H1 (cell line): ENCODE results near the gene KIF5C. TPM values are rescaled to one million over a fixed set of nuclear protein-coding genes. Genes with fewer than 3 reads are reported as not detected.

Experiments used
- CTCF ChIA-PET: fragments of 300-600 bp; sonication (Branson Sonifier 250); formaldehyde crosslinking; loops from one replicate; lab custom pipeline; 2021; ENCODE audit not compliant: partially characterized antibody; lab: Charles Lee
- POLR2A ChIA-PET: fragments of 300-600 bp; sonication (Branson Sonifier 250); formaldehyde crosslinking; loops from one replicate; lab custom pipeline; 2021; ENCODE audit warnings: inconsistent platforms; ENCODE audit not compliant: partially characterized antibody; lab: Charles Lee
- DNase-seq, 2 experiments: peaks; one replicate each; pipeline versions ENCODE4 v3.0.0 to v3.0.0-alpha.2; 2010 to 2022; ENCODE audit warnings: low spot score in 2 of 2, low read depth in 1 of 2, mixed read lengths in 1 of 2
- FAIRE-seq: peaks from 2 replicates; lab custom pipeline; 2011; peaks lifted over from hg19 to GRCh38; lab: Jason Lieb, UNC
- H2AFZ ChIP-seq: 2 replicates; pipeline ENCODE4 v1.8.1; 2012; ENCODE audit warnings: low read length, inconsistent platforms
- H2AK5ac ChIP-seq: 2 replicates; pipeline ENCODE4 v1.6.1; 2013; ENCODE audit warnings: low read depth, low read length
- H2BK120ac ChIP-seq: replicated peaks from 2 replicates; pipeline ENCODE3; 2013; ENCODE audit warnings: low read depth, low read length, inconsistent platforms
- H2BK12ac ChIP-seq: 2 replicates; pipeline ENCODE4 v1.6.1; 2013; ENCODE audit warnings: low read depth, low read length
- H2BK15ac ChIP-seq: 2 replicates; pipeline ENCODE4 v1.6.1; 2013; ENCODE audit warnings: low read length
- H2BK20ac ChIP-seq: 2 replicates; pipeline ENCODE4 v1.6.1; 2013; ENCODE audit warnings: low read length
- H2BK5ac ChIP-seq: 2 replicates; pipeline ENCODE4 v1.6.1; 2013; ENCODE audit warnings: low read depth, low read length
- H3K14ac ChIP-seq: 2 replicates; pipeline ENCODE4 v1.6.1; 2013; ENCODE audit warnings: inconsistent platforms; ENCODE audit not compliant: insufficient read length
- H3K18ac ChIP-seq: 2 replicates; pipeline ENCODE4 v1.6.1; 2013; ENCODE audit warnings: low read length; ENCODE audit errors: extremely low read depth
- H3K23ac ChIP-seq: 2 replicates; pipeline ENCODE4 v1.6.1; 2013; ENCODE audit warnings: inconsistent platforms; ENCODE audit not compliant: insufficient read length
- H3K23me2 ChIP-seq: 2 replicates; pipeline ENCODE4 v1.6.1; 2013; ENCODE audit warnings: low read depth, low read length
- H3K27ac ChIP-seq: 2 replicates; pipeline ENCODE4 v1.6.1; 2011; ENCODE audit warnings: low read depth, low read length, inconsistent platforms
- H3K27me3 ChIP-seq, 4 experiments: replicated peaks in 1 of 4; 1 replicate in 1 of 4; 2 replicates in 3 of 4; pipeline versions ENCODE4 v1.6.1 to v1.8.1; 2011 to 2013; ENCODE audit warnings: low read length in 3 of 4, mild to moderate bottlenecking in 3 of 4, inconsistent platforms in 2 of 4, mixed read lengths in 2 of 4, moderate library complexity in 1 of 4; ENCODE audit not compliant: control insufficient read depth in 3 of 4, insufficient read depth in 3 of 4; ENCODE audit errors: extremely low read depth in 1 of 4
- H3K36me3 ChIP-seq, 4 experiments: 2 replicates each; pipeline versions ENCODE4 v1.6.1 to v1.8.1; 2011 to 2013; ENCODE audit warnings: mild to moderate bottlenecking in 4 of 4, low read length in 3 of 4, moderate library complexity in 2 of 4, control low read depth in 1 of 4, inconsistent platforms in 1 of 4; ENCODE audit not compliant: insufficient read depth in 4 of 4, control insufficient read depth in 2 of 4
- H3K4ac ChIP-seq: replicated peaks from 2 replicates; pipeline ENCODE3; 2013; ENCODE audit warnings: low read length, low read depth, mixed read lengths, inconsistent platforms; ENCODE audit not compliant: insufficient read length
- H3K4me1 ChIP-seq, 4 experiments: replicated peaks in 1 of 4; 1 replicate in 1 of 4; 2 replicates in 3 of 4; pipeline versions ENCODE4 v1.6.1 to v1.8.1; 2011 to 2013; ENCODE audit warnings: low read length in 3 of 4, inconsistent platforms in 2 of 4, mixed read lengths in 1 of 4; ENCODE audit not compliant: insufficient read depth in 4 of 4, control insufficient read depth in 3 of 4
- H3K4me2 ChIP-seq, 2 experiments: 2 replicates each; pipeline versions ENCODE4 v1.6.1 to v1.8.1; 2011 to 2013; ENCODE audit warnings: low read depth in 2 of 2, low read length in 2 of 2, control low read depth in 1 of 2, inconsistent platforms in 1 of 2, mild to moderate bottlenecking in 1 of 2; ENCODE audit not compliant: insufficient read depth in 1 of 2
- H3K4me3 ChIP-seq, 4 experiments: fragments of 200-600, 300-600 bp in 1 of 4; sonication (generic), shearing (Covaris generic), sonication (Bioruptor Twin) in 1 of 4; 2 replicates each; pipeline versions ENCODE4 v1.5.1 to v1.8.1; 2011 to 2016; ENCODE audit warnings: low read length in 4 of 4, low read depth in 3 of 4, control low read depth in 2 of 4, inconsistent platforms in 2 of 4, mild to moderate bottlenecking in 2 of 4, mixed read lengths in 1 of 4, moderate library complexity in 1 of 4; ENCODE audit not compliant: insufficient read depth in 2 of 4; ENCODE audit errors: extremely low read depth in 1 of 4
- H3K56ac ChIP-seq: replicated peaks from 2 replicates; pipeline ENCODE3; 2013; ENCODE audit warnings: low read depth, mild to moderate bottlenecking, mixed read lengths, low read length, inconsistent platforms; ENCODE audit not compliant: insufficient read length
- H3K79me1 ChIP-seq: 2 replicates; pipeline ENCODE4 v1.6.1; 2013; ENCODE audit warnings: low read depth, low read length, control low read depth
- H3K79me2 ChIP-seq, 2 experiments: 2 replicates each; pipeline versions ENCODE4 v1.6.1 to v1.8.1; 2012 to 2013; ENCODE audit warnings: low read length in 2 of 2, mild to moderate bottlenecking in 2 of 2, inconsistent platforms in 1 of 2; ENCODE audit not compliant: insufficient read depth in 2 of 2, control insufficient read depth in 1 of 2
- H3K9ac ChIP-seq, 4 experiments: replicated peaks in 1 of 4; 1 replicate in 1 of 4; 2 replicates in 3 of 4; pipeline versions ENCODE4 v1.6.1 to v1.8.1; 2011 to 2013; ENCODE audit warnings: low read depth in 3 of 4, low read length in 3 of 4, control low read depth in 2 of 4, mild to moderate bottlenecking in 2 of 4, moderate library complexity in 2 of 4, inconsistent platforms in 1 of 4; ENCODE audit errors: extremely low read depth in 1 of 4
- H3K9me3 ChIP-seq, 2 experiments: 2 replicates each; pipeline versions ENCODE4 v1.6.1 to v1.8.1; 2012 to 2013; ENCODE audit warnings: mild to moderate bottlenecking in 2 of 2, moderate library complexity in 2 of 2, control low read depth in 1 of 2, inconsistent platforms in 1 of 2, low read depth in 1 of 2, low read length in 1 of 2, mixed read lengths in 1 of 2; ENCODE audit not compliant: insufficient read depth in 2 of 2
- H4K20me1 ChIP-seq, 2 experiments: replicated peaks in 1 of 2; 2 replicates each; pipeline versions ENCODE3 to v1.8.1; 2011 to 2013; ENCODE audit warnings: inconsistent platforms in 2 of 2, low read length in 2 of 2, mild to moderate bottlenecking in 1 of 2; ENCODE audit not compliant: insufficient read depth in 2 of 2, control insufficient read depth in 1 of 2
- H4K5ac ChIP-seq: 2 replicates; pipeline ENCODE4 v1.6.1; 2013; ENCODE audit warnings: low read length, low read depth, mixed read lengths, inconsistent platforms; ENCODE audit not compliant: insufficient read length
- H4K8ac ChIP-seq: 2 replicates; pipeline ENCODE4 v1.8.0; 2013; ENCODE audit warnings: mild to moderate bottlenecking, moderate library complexity, low read length, inconsistent platforms; ENCODE audit not compliant: insufficient read depth; ENCODE audit errors: extremely low read depth
- H4K91ac ChIP-seq: replicated peaks from 2 replicates; pipeline ENCODE3; 2013; ENCODE audit warnings: low read length, mixed read lengths, inconsistent platforms; ENCODE audit not compliant: insufficient read length
- BRCA1 ChIP-seq: IDR thresholded peaks from 2 replicates; pipeline ENCODE4 v1.6.1; 2012; ENCODE audit warnings: low read depth, low read length, improper control_type of control experiment
- CHD1 ChIP-seq: IDR thresholded peaks from 2 replicates; pipeline ENCODE4 v1.6.1; 2012; ENCODE audit warnings: low read depth, low read length, improper control_type of control experiment
- GABPA ChIP-seq: IDR thresholded peaks from 2 replicates; pipeline ENCODE4 v1.6.1; 2011; ENCODE audit warnings: mild to moderate bottlenecking, low read length, moderate library complexity, borderline replicate concordance; ENCODE audit not compliant: insufficient read depth
- GTF2F1 ChIP-seq: IDR thresholded peaks from 2 replicates; pipeline ENCODE4 v1.6.1; 2012; ENCODE audit warnings: low read depth, low read length, improper control_type of control experiment, borderline replicate concordance
- NANOG ChIP-seq: IDR thresholded peaks from 2 replicates; pipeline ENCODE4 v1.6.1; 2011; ENCODE audit warnings: low read length, low read depth, mild to moderate bottlenecking, inconsistent platforms; ENCODE audit not compliant: insufficient read depth, poor library complexity, severe bottlenecking
- PHF8 ChIP-seq: fragments of 200-600 bp; sonication (generic); conservative IDR thresholded peaks from 2 replicates; pipeline ENCODE4 v1.7.1; 2012; ENCODE audit warnings: low read depth, mild to moderate bottlenecking, inconsistent platforms, low read length, moderate library complexity
- RFX5 ChIP-seq: IDR thresholded peaks from 2 replicates; pipeline ENCODE4 v1.6.1; 2011; ENCODE audit warnings: low read depth, low read length, improper control_type of control experiment, borderline replicate concordance
- SIX5 ChIP-seq: IDR thresholded peaks from 2 replicates; pipeline ENCODE4 v1.6.1; 2011; ENCODE audit warnings: mild to moderate bottlenecking, low read depth, low read length
- TAF1 ChIP-seq: IDR thresholded peaks from 2 replicates; pipeline ENCODE4 v1.6.1; 2011; ENCODE audit warnings: mild to moderate bottlenecking, low read depth, low read length
- TBP ChIP-seq: IDR thresholded peaks from 2 replicates; pipeline ENCODE4 v1.6.1; 2011; ENCODE audit warnings: low read depth, low read length, improper control_type of control experiment
- TCF12 ChIP-seq: IDR thresholded peaks from 2 replicates; pipeline ENCODE4 v1.6.1; 2011; ENCODE audit warnings: low read depth, mild to moderate bottlenecking, low read length
- WGBS, 2 experiments: shearing (Covaris generic) in 1 of 2; methylation state at CpG; one replicate each; pipeline versions ENCODE4 v1.1.6 to v1.1.7; 2013 to 2015; ENCODE audit warnings: low lambda C conversion rate in 2 of 2, mixed read lengths in 2 of 2, inconsistent platforms in 1 of 2, low coverage in 1 of 2, missing lambda C conversion rate in 1 of 2; ENCODE audit not compliant: insufficient replicate concordance in 2 of 2, insufficient coverage in 1 of 2, insufficient read length in 1 of 2; ENCODE audit errors: extremely low coverage in 1 of 2, missing lambda C conversion rate in 1 of 2; 5-methylcytosine and 5-hydroxymethylcytosine counted together
- polyA plus RNA-seq, 7 experiments: library from polyadenylated mRNA; depleted of rRNA in 3 of 7; stranded (reverse) in 5 of 7; unstranded in 2 of 7; fragments of >200 nt in 5 of 7; fragments of 200-250 nt in 2 of 7; gene quantifications; 1 replicate in 5 of 7; 2 replicates in 1 of 7; 4 replicates in 1 of 7; pipeline versions ENCODE4 v1.2.1 to v1.2.3, GENCODE V29; 2011 to 2013; ENCODE audit warnings: missing spikeins in 2 of 7, mixed read lengths in 2 of 7
- total RNA-seq: library from RNA; stranded (reverse); fragmentation: NEBNext Ultra II Directional; extraction: Animal tissue kit (Norgen Biotek cat#: 25700); gene quantifications from 2 replicates; pipeline ENCODE4 v1.2.1, GENCODE V29; 2021
- TF ChIP-seq, protein P1 (sequence below), 3 experiments: IDR thresholded peaks; 1 replicate in 2 of 3; 2 replicates in 1 of 3; pipeline versions ENCODE4 v1.5.1 to v1.6.1; 2011; ENCODE audit warnings: low read length in 3 of 3, mild to moderate bottlenecking in 3 of 3, inconsistent platforms in 2 of 3, low read depth in 1 of 3, moderate library complexity in 1 of 3; ENCODE audit not compliant: insufficient read depth in 1 of 3; ENCODE audit errors: control extremely low read depth in 1 of 3

The KIF5C gene
- total and polyA plus RNA-seq, 2 of the 8 experiments (the other 6 are each of a cell fraction or from before 2014, with no cell fraction given) = 16.3 to 66.4 TPM

DNA sequence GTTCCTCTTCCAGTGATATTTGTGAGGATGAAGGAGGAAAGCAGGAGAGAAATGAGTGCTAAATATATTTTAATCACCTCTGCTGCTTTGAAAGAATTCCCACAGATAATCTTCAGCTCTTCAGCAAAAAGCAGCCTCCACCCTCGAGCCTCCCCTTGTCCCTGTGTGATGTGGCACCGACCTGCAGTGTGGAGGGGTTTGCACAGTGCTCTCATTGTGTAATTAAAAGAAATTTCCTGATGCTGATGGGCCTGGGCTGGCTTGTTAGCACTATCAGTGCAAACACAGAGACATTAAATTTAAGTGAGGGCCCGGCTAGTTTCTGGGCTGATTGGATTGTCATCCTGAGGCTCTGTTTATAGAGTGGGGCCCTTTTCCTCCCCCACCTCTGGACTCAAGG, 53.4 kb downstream of the KIF5C start:
- H4K8ac ChIP-seq = no peak overlapping the region
- H3K27ac ChIP-seq = no peak overlapping the region
- POLR2A ChIA-PET = interaction anchor here (0.7 kb wide), 1 partner anchor 283 kb away, joined by 4 read pairs; no protein-coding TSS in a partner anchor
- no peak overlapping the region for H2BK5ac ChIP-seq
- H3K14ac ChIP-seq = no peak overlapping the region
- H3K23me2 ChIP-seq = peaks cover under 1% of the 10 kb centered on the region
- no peaks in the 10 kb centered on the region; a peak in 1 of 7 replicates for H3K27me3 ChIP-seq
- DNase-seq = no peak
- peaks cover 1% of the 10 kb centered on the region for H3K79me1 ChIP-seq
- H4K20me1 ChIP-seq = peaks cover 0 to 1% of the 10 kb centered on the region in 2 experiments
- no peak for FAIRE-seq
- no peak overlapping the region for H3K23ac ChIP-seq
- peaks cover 3 to 29% (median 7%) of the 10 kb centered on the region in 4 experiments; a peak in 6 of 8 replicates for H3K36me3 ChIP-seq
- peaks cover 4 to 16% (median 14%) of the 10 kb centered on the region in 4 experiments for H3K4me1 ChIP-seq
- no peak overlapping the region for H3K4me2 ChIP-seq
- no peak overlapping the region for H2BK15ac ChIP-seq
- H2AFZ ChIP-seq = no peak overlapping the region
- no peak overlapping the region for H4K91ac ChIP-seq
- H2BK20ac ChIP-seq = no peak overlapping the region
- H3K9me3 ChIP-seq = no peaks in the 10 kb centered on the region
- no peaks in the 10 kb centered on the region for H3K79me2 ChIP-seq
- no peak overlapping the region for H4K5ac ChIP-seq
- no peak overlapping the region for H2AK5ac ChIP-seq
- no peak overlapping the region for H3K9ac ChIP-seq
- CTCF ChIA-PET = interaction anchor here (0.6 to 4.0 kb wide), 12 partner anchors 9 to 113 kb away, joined by 3 to 22 read pairs (median 4); no protein-coding TSS in a partner anchor
- H3K56ac ChIP-seq = no peak overlapping the region
- WGBS, 2 experiments = 86% methylated on average over 3 of the region's 3 CpGs; no CpG with 5 or more reads in 1 of the 2 experiments
- H2BK120ac ChIP-seq = no peak overlapping the region
- H3K18ac ChIP-seq = no peak overlapping the region
- no peak overlapping the region for H2BK12ac ChIP-seq
- H3K4ac ChIP-seq = no peak overlapping the region
- H3K4me3 ChIP-seq = no peak overlapping the region
- no peak for TF ChIP-seq CHD1
- no peak for TF ChIP-seq PHF8
- TF ChIP-seq GTF2F1 = no peak
- no peak for TF ChIP-seq BRCA1
- no peak for TF ChIP-seq NANOG
- TF ChIP-seq TBP = no peak
- TF ChIP-seq TCF12 = no peak
- TF ChIP-seq GABPA = no peak
- no peak for TF ChIP-seq TAF1
- TF ChIP-seq, protein P1, sequence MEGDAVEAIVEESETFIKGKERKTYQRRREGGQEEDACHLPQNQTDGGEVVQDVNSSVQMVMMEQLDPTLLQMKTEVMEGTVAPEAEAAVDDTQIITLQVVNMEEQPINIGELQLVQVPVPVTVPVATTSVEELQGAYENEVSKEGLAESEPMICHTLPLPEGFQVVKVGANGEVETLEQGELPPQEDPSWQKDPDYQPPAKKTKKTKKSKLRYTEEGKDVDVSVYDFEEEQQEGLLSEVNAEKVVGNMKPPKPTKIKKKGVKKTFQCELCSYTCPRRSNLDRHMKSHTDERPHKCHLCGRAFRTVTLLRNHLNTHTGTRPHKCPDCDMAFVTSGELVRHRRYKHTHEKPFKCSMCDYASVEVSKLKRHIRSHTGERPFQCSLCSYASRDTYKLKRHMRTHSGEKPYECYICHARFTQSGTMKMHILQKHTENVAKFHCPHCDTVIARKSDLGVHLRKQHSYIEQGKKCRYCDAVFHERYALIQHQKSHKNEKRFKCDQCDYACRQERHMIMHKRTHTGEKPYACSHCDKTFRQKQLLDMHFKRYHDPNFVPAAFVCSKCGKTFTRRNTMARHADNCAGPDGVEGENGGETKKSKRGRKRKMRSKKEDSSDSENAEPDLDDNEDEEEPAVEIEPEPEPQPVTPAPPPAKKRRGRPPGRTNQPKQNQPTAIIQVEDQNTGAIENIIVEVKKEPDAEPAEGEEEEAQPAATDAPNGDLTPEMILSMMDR (IDR thresholded peaks at IDR 0.05; ENCODE audit: control extremely low read depth in 1 of 3, insufficient read depth in 1 of 3, low read depth in 1 of 3, low read length in 3 of 3) = no peak
- TF ChIP-seq SIX5 = no peak
- no peak for TF ChIP-seq RFX5
